GM23338 (cell line): ENCODE results near the gene DOCK4.

Experiments used
- CREB1 ChIP-seq: fragments of 250-450 bp; sonication (Bioruptor Pico); IDR thresholded peaks from 2 replicates; pipeline ENCODE4 v1.5.0; 2020; ENCODE audit warnings: low read depth, mild to moderate bottlenecking, moderate library complexity
- CTCF ChIP-seq, 2 experiments: fragments of 200-600 bp in 1 of 2; sonication (generic) in 1 of 2; conservative IDR thresholded peaks; 2 replicates each; pipeline versions ENCODE4 v1.5.1 to v1.6.1; 2016 to 2017; ENCODE audit warnings: antibody characterized with exemption in 2 of 2, low read depth in 2 of 2, mild to moderate bottlenecking in 2 of 2, moderate library complexity in 1 of 2
- EZH2 ChIP-seq: fragments of 200-600 bp; sonication (generic); IDR thresholded peaks from one replicate; pipeline ENCODE4 v1.8.0; 2017; ENCODE audit warnings: antibody characterized with exemption, mild to moderate bottlenecking, low read depth; ENCODE audit not compliant: unreplicated experiment
- POLR2AphosphoS5 ChIP-seq: IDR thresholded peaks from 2 replicates; pipeline ENCODE4 v1.6.1; 2016; ENCODE audit warnings: antibody characterized with exemption, low read depth

GRCh38 chr7:111711426-111712065 lies 494.7 kb downstream of the DOCK4 start:
- TF ChIP-seq CTCF (conservative IDR thresholded peaks at IDR 0.05; ENCODE audit: low read depth in 2 of 2) (no peak), CREB1 (CRISPR knock-in tag) (no peak), EZH2 (no peak), POLR2AphosphoS5 (no peak)
